ENCODE results near the gene LMF1.
"Not testable (repeated sequence)": the region's sequence is repeated elsewhere in the genome, so short reads cannot be mapped to it uniquely, and the experiment has no call there.

LMF1 gene

GRCh38 chr16:850668-851067, 120.1 kb downstream of the LMF1 start:
- no peak for DNase-seq (ENCODE audit: low read depth in 3 of 3)

GRCh38 chr16:848510-849253, 122.1 kb downstream of the LMF1 start:
- no peak for DNase-seq (ENCODE audit: low read depth in 3 of 3)

DNA sequence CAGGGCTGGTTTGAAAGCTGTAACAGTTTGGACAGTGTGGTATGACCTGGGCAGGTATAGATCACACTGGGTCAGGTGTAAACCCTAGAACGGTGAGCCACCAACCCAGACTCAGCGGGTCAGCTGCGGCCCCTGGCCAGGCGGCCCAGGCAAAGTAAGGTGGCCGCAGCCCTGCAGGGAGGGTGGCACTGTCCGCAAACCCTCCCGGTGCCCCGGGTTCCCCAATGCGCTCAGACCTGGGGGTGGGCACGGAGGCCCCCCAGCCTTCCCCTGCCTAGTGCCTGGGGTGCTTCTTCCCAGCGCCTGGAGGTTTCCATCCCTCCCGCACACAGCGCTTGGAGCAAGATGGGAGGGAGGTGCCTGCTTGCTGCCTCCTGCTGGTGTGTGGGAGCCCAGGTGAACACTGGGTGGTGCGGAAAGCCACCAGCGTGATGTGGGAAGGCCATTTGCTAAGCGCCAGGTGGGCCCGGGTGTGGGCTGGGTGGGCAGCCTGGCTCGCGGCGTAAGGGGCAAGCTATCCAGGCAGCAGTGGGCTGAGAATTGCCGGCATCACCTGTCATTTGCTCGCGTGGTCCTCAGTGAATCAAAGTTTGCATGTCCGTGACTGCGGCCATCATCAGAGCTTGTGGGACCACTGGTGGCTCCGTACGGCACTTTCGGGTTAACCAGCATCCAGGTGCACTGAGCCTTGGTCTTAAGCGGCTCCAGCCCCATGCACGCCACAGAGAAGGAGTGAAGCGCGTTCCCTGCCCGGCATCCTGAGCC, 122.9 kb downstream of the LMF1 start:
- no peak for DNase-seq (ENCODE audit: low read depth in 3 of 3)

DNA sequence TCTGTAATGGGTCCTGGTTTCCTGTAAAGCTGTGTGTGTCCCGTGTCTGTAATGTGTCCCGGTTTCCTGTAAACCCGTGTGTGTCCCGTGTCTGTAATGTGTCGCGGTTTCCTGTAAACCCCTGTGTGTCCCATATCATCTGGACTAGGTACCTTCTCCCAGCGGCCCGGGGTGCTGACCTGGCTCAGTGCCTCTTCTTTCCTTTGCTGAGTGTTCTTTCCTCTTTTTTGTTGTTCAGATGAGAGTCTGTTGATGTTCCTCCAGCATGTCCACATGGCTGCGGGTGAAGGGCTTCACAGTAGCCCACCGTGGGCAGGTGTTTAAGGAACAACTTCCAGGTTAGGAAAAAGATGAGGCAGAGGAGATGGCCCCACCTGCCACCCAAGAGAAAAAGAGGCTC, 123.6 kb downstream of the LMF1 start:
- DNase-seq (ENCODE audit: low read depth in 3 of 3): no peak

DNA sequence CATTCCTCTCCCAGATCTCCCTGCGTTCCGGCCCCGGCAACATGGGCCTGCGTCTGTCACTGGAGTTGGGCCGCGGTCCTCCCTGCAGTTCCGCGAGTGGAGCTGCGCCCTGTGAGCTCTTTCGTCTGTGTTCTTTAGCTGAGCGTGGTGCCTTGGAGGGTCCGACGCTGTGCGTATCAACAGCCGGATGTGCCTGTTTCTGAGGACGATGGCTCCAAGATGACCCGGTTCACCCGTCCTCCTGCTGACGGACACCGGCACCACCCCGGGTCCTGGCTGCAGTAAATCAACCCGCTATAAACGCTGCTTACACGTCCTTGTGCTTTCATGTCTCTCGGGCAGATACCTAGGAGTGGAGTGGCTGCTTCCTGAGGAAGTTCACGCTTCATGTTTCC, 125.4 kb downstream of the LMF1 start:
- DNase-seq (ENCODE audit: low read depth in 3 of 3): no peak

- no peak for DNase-seq (ENCODE audit: low read depth in 3 of 3)
These were observed 126.0 kb downstream of the LMF1 start for GRCh38 chr16:844638-845350.

- DNase-seq (ENCODE audit: low read depth in 3 of 3): no peak
These were observed 127.0 kb downstream of the LMF1 start for GRCh38 chr16:843771-844170.

- DNase-seq (ENCODE audit: low read depth in 3 of 3): no peak
These were observed 127.8 kb downstream of the LMF1 start for GRCh38 chr16:842711-843560.

GRCh38 chr16:842061-842476, 128.7 kb downstream of the LMF1 start:
- DNase-seq (ENCODE audit: low read depth in 3 of 3): no peak

DNA sequence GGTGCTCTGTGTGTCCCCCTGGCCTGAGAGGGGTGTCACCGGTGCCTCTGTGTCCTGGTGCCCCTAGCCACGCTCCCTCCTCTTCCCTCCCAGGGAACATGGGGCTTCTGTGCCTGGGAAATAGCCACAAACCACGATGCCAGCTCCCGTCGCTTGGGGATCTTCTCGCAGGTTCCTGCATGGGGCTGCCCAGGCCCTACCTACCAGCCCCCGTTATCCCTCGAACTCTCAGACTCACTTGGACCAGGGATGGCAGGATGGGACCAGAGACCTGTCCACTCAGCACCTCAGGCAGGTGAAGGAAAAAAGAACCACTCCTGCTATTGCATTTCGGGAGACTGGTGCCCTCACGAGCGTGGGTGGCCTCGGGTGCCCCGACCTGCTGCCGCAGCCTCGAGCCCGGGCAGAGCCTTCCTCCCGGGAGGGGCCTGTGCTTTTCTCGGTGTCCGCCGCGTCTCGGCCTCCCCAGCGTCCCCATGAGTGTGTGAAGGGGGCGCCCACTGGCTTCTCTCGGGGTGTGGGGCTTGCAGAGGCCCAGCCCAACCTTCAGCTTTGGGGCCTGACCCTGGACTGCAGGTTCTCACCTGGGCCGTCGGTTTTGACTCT, 129.2 kb downstream of the LMF1 start:
- DNase-seq (ENCODE audit: low read depth in 3 of 3): no peak

DNA sequence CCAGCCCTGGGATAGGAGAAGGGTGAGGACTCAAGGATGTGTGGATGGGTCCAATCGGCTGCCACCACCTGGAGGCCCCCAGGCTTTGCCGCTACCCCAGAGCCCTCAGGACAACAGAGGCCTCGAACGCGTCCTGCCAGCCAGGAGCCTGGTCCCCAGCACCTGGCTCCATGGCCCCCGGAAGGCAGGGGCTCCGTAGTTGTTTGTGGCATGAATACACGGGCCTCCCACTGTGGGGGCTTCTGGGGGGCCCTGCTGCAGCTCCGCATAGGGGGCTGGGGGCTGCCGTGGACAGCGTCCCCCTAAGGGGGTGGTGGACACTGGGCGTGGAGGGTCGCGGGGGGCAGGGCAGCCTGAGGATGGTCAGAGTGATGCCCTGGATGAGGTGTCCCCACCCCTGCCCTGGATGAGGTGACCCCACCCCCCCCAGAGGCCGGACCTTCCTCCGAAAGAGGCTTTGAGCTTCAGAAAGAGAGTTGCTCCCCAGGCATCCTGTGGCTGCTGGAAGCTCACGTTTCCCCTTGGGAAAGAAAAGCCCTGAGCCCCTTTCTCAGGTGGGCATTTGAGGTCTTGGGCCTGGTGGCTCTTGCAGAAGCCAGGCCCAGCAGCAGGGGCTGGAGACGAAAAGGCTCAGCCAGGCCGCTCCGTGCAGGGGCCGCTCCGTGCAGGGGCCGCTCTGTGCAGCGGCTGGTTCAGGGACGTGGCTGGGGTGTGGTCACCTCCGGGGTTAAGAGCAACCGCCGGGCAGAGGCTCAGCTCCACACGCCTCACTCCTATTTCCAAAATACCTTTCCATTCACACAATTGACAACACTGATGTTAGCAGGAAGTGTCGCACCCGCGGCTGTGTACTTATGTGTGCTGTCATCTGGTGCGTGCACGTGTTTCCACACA, 130.0 kb downstream of the LMF1 start:
- DNase-seq (ENCODE audit: low read depth in 3 of 3): no peak

DNA sequence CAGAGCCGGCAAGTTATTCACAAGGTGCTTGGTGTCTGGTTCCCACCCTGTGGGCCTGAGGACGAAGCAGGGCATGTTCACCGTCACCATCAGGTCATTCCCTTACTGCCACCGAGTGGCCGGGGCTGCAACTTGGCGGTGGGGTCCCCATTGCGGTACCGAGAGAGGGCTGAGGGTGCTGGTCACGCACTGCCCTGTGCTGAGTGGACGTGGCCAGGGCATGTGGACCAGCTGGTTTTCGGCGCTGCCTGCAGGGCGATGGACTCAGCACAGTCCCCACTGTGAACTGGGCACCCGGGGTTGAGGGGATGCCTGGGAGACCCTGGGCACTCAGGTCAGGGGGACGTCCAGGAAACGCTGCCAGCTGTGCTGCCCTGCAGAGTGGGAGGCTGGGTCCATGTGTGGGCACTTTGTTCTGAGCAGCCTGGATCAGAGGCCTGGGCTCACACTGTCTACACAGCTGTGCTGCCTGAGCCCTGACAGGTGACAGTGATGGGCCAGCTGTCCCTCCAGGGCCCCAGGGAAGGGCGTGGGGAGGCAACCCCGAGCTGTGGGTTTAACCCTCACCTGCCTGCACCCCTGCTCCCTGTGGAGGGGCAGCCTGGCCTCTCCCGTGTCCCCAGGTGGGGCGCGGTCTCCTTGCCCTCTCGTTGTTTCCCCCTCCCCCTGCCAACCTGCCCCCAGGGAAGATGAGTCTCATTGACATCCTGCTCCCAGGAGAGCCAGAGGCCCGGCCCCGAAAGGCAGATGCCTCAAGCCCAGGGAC, 131.0 kb downstream of the LMF1 start:
- DNase-seq (ENCODE audit: low read depth in 3 of 3): no peak

DNA sequence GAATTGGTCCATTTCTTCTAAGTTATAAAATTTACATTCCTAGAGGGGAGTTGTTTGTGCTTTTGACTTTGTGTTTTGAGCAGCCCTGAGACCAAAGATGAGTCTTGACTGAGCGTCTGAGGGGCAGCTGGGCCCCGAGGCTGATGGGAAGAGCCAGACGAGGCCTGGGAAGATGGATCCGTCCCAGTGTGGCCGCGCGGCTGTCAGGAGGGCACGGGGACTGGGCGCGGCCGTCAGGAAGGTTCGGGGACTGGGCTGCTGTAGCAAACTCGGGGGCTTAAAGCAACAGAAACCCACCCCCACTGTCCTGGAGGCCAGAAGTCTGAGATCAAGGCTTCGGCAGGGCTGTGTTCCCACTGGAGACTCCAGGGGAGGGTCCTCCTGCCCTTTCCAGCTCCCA, 132.0 kb downstream of the LMF1 start:
- DNase-seq (ENCODE audit: low read depth in 3 of 3): no peak

DNA sequence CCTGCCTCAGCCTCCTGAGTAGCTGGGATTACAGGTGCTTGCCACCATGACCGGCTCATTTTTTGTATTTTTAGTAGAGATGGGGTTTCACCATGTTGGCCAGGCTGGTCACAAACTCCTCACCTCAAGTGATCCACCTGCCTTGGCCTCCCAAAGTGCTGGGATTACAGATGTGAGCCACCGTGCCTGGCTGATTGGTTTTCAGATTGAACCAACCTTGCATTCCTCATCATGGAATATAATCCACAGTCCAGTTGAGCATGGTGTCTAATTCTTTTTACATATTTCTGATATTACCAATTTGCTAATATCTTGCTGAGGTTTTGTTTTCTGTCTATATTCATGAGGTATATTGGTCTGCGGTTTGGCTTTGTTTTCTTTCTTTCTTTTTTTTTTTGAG, 134.0 kb downstream of the LMF1 start:
- not testable (repeated sequence) for DNase-seq (ENCODE audit: low read depth in 3 of 3)

GRCh38 chr16:836221-836620, 134.6 kb downstream of the LMF1 start:
- no peak for DNase-seq (ENCODE audit: low read depth in 3 of 3)

DNA sequence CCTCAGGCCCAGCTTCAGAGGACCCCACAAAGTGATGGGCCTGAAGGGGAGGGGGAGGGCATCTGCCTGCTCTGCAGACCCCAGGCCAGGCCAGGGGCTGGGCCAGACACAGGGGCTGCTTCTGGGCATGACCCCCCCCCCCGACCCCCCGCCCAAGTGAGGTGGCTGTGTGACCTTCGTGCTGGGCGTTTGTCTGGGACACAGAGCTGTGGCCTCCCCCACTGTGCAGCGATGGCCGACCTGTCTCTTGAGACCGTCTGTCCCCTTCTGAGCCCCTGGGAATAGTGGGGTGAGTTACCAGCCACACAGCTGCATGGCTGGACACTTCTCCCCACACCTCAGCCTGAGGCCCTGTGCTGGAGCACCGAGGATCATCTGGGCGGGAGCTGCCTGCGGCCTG, 135.4 kb downstream of the LMF1 start:
- no peak for DNase-seq (ENCODE audit: low read depth in 3 of 3)

DNA sequence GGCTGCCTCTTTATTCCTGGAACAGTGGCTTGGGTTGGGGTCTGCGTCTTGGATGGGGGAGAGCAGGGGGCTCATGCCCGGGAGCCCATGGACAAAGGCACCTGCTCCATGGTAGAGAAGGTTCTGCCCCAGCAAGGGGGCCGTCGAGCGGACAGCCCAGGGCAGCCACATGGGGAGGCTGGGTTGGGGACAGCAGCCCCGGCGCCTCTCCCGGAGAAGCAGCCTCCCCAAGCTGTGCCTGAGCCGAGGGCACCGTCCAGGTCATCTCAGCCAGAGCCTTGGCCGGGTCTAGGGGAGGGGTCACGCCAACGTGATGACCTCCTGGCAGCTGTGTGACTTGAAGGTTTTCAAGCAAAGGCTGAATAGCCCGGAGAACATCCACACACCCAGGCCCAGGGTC, 137.4 kb downstream of the LMF1 start:
- no peak for DNase-seq (ENCODE audit: low read depth in 3 of 3)

- no peak for DNase-seq (ENCODE audit: low read depth in 3 of 3)
These were observed 138.0 kb downstream of the LMF1 start for GRCh38 chr16:832652-833336.
